Esophagus squamous epithelium (tissue), 5 donors: Measurements from ENCODE around the gene OPN5. TPM values are rescaled to one million over a fixed set of nuclear protein-coding genes. Genes with fewer than 3 reads are reported as not detected.

Experiments
- DNase-seq: peaks from one replicate; lab custom pipeline; 2025; lab: John Stamatoyannopoulos, UW
- H3K27ac ChIP-seq, 4 donors: fragments of 200-600 bp; sonication (generic); one replicate each; pipeline ENCODE4 v1.5.1; 2016 to 2019; ENCODE audit warnings: mild to moderate bottlenecking in 1 of 4
- H3K27me3 ChIP-seq, 4 donors: fragments of 200-600 bp; sonication (generic); 1 replicate in 3 of 4; 2 replicates in 1 of 4; pipeline versions ENCODE4 v1.5.1 to v1.6.0; 2017 to 2021; ENCODE audit warnings: antibody characterized with exemption in 1 of 4
- H3K36me3 ChIP-seq, 3 donors: fragments of 200-600 bp; sonication (generic); one replicate each; pipeline ENCODE4 v1.5.1; 2016 to 2019
- H3K4me1 ChIP-seq, 3 donors: fragments of 200-600 bp; sonication (generic); one replicate each; pipeline ENCODE4 v1.5.1; 2017 to 2019
- H3K4me3 ChIP-seq, 4 donors: fragments of 200-600 bp; sonication (generic); 1 replicate in 3 of 4; 2 replicates in 1 of 4; pipeline ENCODE4 v1.5.1; 2016 to 2019; ENCODE audit warnings: mild to moderate bottlenecking in 2 of 4, moderate library complexity in 1 of 4
- H3K9me3 ChIP-seq, 3 donors: fragments of 200-600 bp; sonication (generic); one replicate each; pipeline ENCODE4 v1.5.1; 2016 to 2019
- CTCF ChIP-seq, 6 experiments: fragments of 450-650 bp in 4 of 6; fragments of 200-600 bp in 2 of 6; sonication (generic) in 2 of 6; IDR thresholded peaks; one replicate each; pipeline ENCODE4 v1.5.1; 2016 to 2019; ENCODE audit warnings: antibody characterized with exemption in 6 of 6, mild to moderate bottlenecking in 4 of 6, moderate library complexity in 4 of 6
- POLR2A ChIP-seq, 4 donors: fragments of 450-650 bp; IDR thresholded peaks; one replicate each; pipeline ENCODE4 v1.6.1; 2017; ENCODE audit warnings: antibody characterized with exemption in 4 of 4, mild to moderate bottlenecking in 4 of 4, moderate library complexity in 3 of 4
- WGBS, 2 donors: methylation state at CpG; one replicate each; pipeline ENCODE4 v1.1.5; 2018; 5-methylcytosine and 5-hydroxymethylcytosine counted together
- intact Hi-C: fragments of 100-400 bp; cut with DNase I; formaldehyde crosslinking; loops from one replicate; pipeline ENCODE4 v1.15.0; 2022
- total RNA-seq, 4 donors: library from RNA; depleted of rRNA; stranded (reverse); fragments of >200 nt; gene quantifications; one replicate each; pipeline ENCODE4 v1.1.0, GENCODE V29; 2016
- donor health status: DM: yes; HTN: yes; CAD: no.

OPN5 gene
- total RNA-seq, 4 donors from 2014 or later: not detected

- Histone ChIP-seq H3K4me1 (no peaks in the 10 kb centered on the region), H3K36me3 (no peaks in the 10 kb centered on the region), H3K27ac (no peak overlapping the region), H3K27me3 (no peaks in the 10 kb centered on the region), H3K9me3 (no peaks in the 10 kb centered on the region), H3K4me3 (no peak overlapping the region)
- 83 to 89% methylated on average over 1 of the region's 1 CpG for WGBS, 2 donors
- no peak for DNase-seq
- intact Hi-C loops: no loop called here
- TF ChIP-seq POLR2A (IDR thresholded peaks at IDR 0.05) (no peak), CTCF (IDR thresholded peaks at IDR 0.05) (no peak)
Observed at GRCh38 chr6:47851091-47851490, 69.3 kb downstream of the OPN5 start.

- intact Hi-C loops: no loop called here
- no peak overlapping the region for H3K4me3 ChIP-seq
- no peak for TF ChIP-seq CTCF (IDR thresholded peaks at IDR 0.05)
- no peak for TF ChIP-seq POLR2A (IDR thresholded peaks at IDR 0.05)
Observed at GRCh38 chr6:47852727-47853126, 70.9 kb downstream of the OPN5 start.

GRCh38 chr6:47853766-47854165, 71.9 kb downstream of the OPN5 start:
- intact Hi-C loops: no loop called here
- Histone ChIP-seq H3K27me3 (no peaks in the 10 kb centered on the region), H3K4me1 (no peaks in the 10 kb centered on the region), H3K9me3 (no peaks in the 10 kb centered on the region), H3K27ac (no peak overlapping the region), H3K36me3 (no peaks in the 10 kb centered on the region), H3K4me3 (no peak overlapping the region)
- 84 to 90% methylated on average over 3 of the region's 3 CpGs for WGBS, 2 donors
- no peak for DNase-seq
- TF ChIP-seq CTCF (IDR thresholded peaks at IDR 0.05) (no peak), POLR2A (IDR thresholded peaks at IDR 0.05) (no peak)

More at GRCh38 chr6:47852727-47853126, 70.9 kb downstream of the OPN5 start:
- H3K36me3 ChIP-seq: no peaks in the 10 kb centered on the region
- H3K4me1 ChIP-seq: no peaks in the 10 kb centered on the region
- WGBS, 2 donors: 36 to 40% methylated on average over 6 of the region's 6 CpGs
- H3K27me3 ChIP-seq: no peaks in the 10 kb centered on the region
- H3K27ac ChIP-seq: no peak overlapping the region
- DNase-seq: no peak
- no peaks in the 10 kb centered on the region for H3K9me3 ChIP-seq

- Histone ChIP-seq H3K4me1 (no peaks in the 10 kb centered on the region), H3K27ac (no peak overlapping the region)
- intact Hi-C loops: no loop called here
Observed at GRCh38 chr6:47854971-47855370, 73.1 kb downstream of the OPN5 start.

GRCh38 chr6:47859175-47859574, 77.3 kb downstream of the OPN5 start:
- Histone ChIP-seq H3K36me3 (no peaks in the 10 kb centered on the region), H3K4me1 (no peaks in the 10 kb centered on the region), H3K4me3 (no peak overlapping the region), H3K27ac (no peak overlapping the region), H3K27me3 (no peaks in the 10 kb centered on the region), H3K9me3 (no peaks in the 10 kb centered on the region)
- 43 to 60% methylated on average over 1 of the region's 1 CpG for WGBS, 2 donors
- intact Hi-C loops: no loop called here
- TF ChIP-seq CTCF (IDR thresholded peaks at IDR 0.05): no peak
- no peak for TF ChIP-seq POLR2A (IDR thresholded peaks at IDR 0.05)
- DNase-seq: no peak

More at GRCh38 chr6:47854971-47855370, 73.1 kb downstream of the OPN5 start:
- DNase-seq: no peak
- Histone ChIP-seq H3K4me3 (no peak overlapping the region), H3K36me3 (no peaks in the 10 kb centered on the region), H3K27me3 (no peaks in the 10 kb centered on the region), H3K9me3 (no peaks in the 10 kb centered on the region)
- 7 to 19% methylated on average over 1 of the region's 1 CpG for WGBS, 2 donors
- no peak for TF ChIP-seq POLR2A (IDR thresholded peaks at IDR 0.05)
- no peak for TF ChIP-seq CTCF (IDR thresholded peaks at IDR 0.05)
